HEK293 (cell line): ENCODE measurements around the gene CDK16.

ENCODE experiments used
- CTCF ChIA-PET: fragments of 350-600 bp; formaldehyde crosslinking; extraction: SDS; loops from one replicate; lab custom pipeline; 2021; ENCODE audit warnings: antibody characterized with exemption; lab: Yijun Ruan, JAX
- POLR2A ChIA-PET: fragments of 300-600 bp; formaldehyde crosslinking; extraction: SDS; loops from one replicate; lab custom pipeline; 2020; ENCODE audit warnings: antibody characterized with exemption, inconsistent platforms; lab: Yijun Ruan, JAX
- H3K27ac ChIP-seq: fragments of 200-500 bp; sonication (Bioruptor generic); 2 replicates; pipeline ENCODE4 v1.5.1; 2014; ENCODE audit warnings: low read depth, low read length, control low read depth, inconsistent platforms; ENCODE audit errors: extremely low read depth
- H3K36me3 ChIP-seq, 2 experiments: fragments of 200-500 bp in 1 of 2; sonication (Bioruptor generic) in 1 of 2; 1 replicate in 1 of 2; 2 replicates in 1 of 2; pipeline ENCODE4 v1.5.1; 2014 to 2017; ENCODE audit warnings: inconsistent platforms in 2 of 2, low read length in 2 of 2; ENCODE audit not compliant: control insufficient read depth in 2 of 2, insufficient read depth in 1 of 2
- H3K4me1 ChIP-seq: fragments of 200-500 bp; sonication (Bioruptor generic); 2 replicates; pipeline ENCODE4 v1.5.1; 2014; ENCODE audit warnings: mild to moderate bottlenecking, low read length, inconsistent platforms; ENCODE audit not compliant: control insufficient read depth, insufficient read depth
- H3K4me3 ChIP-seq: 2 replicates; pipeline ENCODE4 v1.5.1; 2011; ENCODE audit warnings: low read depth, mild to moderate bottlenecking, control low read depth, low read length, moderate library complexity
- H3K9me3 ChIP-seq: fragments of 200-500 bp; sonication (Bioruptor generic); 2 replicates; pipeline ENCODE4 v1.5.1; 2014; ENCODE audit warnings: low read depth, low read length, inconsistent platforms; ENCODE audit not compliant: control insufficient read depth, insufficient read depth
- BCL6B ChIP-seq: fragments of 450-650 bp; formaldehyde crosslinking; IDR thresholded peaks from 2 replicates; pipeline ENCODE4 v1.5.1; 2017; ENCODE audit warnings: missing biosample characterization, missing genetic modification characterization
- EGR2 ChIP-seq: fragments of 450-650 bp; formaldehyde crosslinking; IDR thresholded peaks from 2 replicates; pipeline ENCODE4 v1.5.1; 2016; ENCODE audit warnings: low read depth, missing biosample characterization, missing genetic modification characterization
- GLIS2 ChIP-seq: fragments of 450-650 bp; formaldehyde crosslinking; IDR thresholded peaks from 2 replicates; pipeline ENCODE4 v1.5.1; 2016; ENCODE audit warnings: missing biosample characterization, missing genetic modification characterization
- HOXD13 ChIP-seq: sonication (generic); formaldehyde crosslinking; IDR thresholded peaks from 2 replicates; pipeline ENCODE4 v1.8.0; 2022; ENCODE audit warnings: missing genetic modification reagents, borderline replicate concordance
- IKZF3 ChIP-seq: fragments of 450-650 bp; IDR thresholded peaks from 2 replicates; pipeline ENCODE4 v1.5.0; 2018; ENCODE audit warnings: missing biosample characterization, mild to moderate bottlenecking, missing genetic modification characterization, moderate library complexity
- KLF9 ChIP-seq: fragments of 450-650 bp; formaldehyde crosslinking; IDR thresholded peaks from 2 replicates; pipeline ENCODE4 v1.5.1; 2016; ENCODE audit warnings: missing biosample characterization, missing genetic modification characterization, low read depth
- MYNN ChIP-seq: fragments of 450-650 bp; formaldehyde crosslinking; IDR thresholded peaks from 2 replicates; pipeline ENCODE4 v1.5.1; 2016; ENCODE audit warnings: missing biosample characterization, missing genetic modification characterization, borderline replicate concordance
- MZF1 ChIP-seq: fragments of 450-650 bp; formaldehyde crosslinking; IDR thresholded peaks from 2 replicates; pipeline ENCODE4 v1.5.1; 2017; ENCODE audit warnings: missing biosample characterization, missing genetic modification characterization, borderline replicate concordance
- ZBTB7A ChIP-seq: fragments of 450-650 bp; formaldehyde crosslinking; IDR thresholded peaks from 2 replicates; pipeline ENCODE4 v1.5.1; 2016; ENCODE audit warnings: low read depth, missing biosample characterization, missing genetic modification characterization
- ZFP3 ChIP-seq: fragments of 450-650 bp; formaldehyde crosslinking; IDR thresholded peaks from 2 replicates; pipeline ENCODE4 v1.5.1; 2016; ENCODE audit warnings: low read depth, missing biosample characterization, missing genetic modification characterization
- ZNF16 ChIP-seq: fragments of 450-650 bp; formaldehyde crosslinking; IDR thresholded peaks from 2 replicates; pipeline ENCODE4 v1.5.1; 2016; ENCODE audit warnings: low read depth, missing biosample characterization, missing genetic modification characterization
- ZNF341 ChIP-seq: fragments of 450-650 bp; formaldehyde crosslinking; IDR thresholded peaks from 2 replicates; pipeline ENCODE4; 2016; ENCODE audit warnings: low read depth, missing biosample characterization, missing genetic modification characterization
- ZNF571 ChIP-seq: fragments of 450-650 bp; formaldehyde crosslinking; IDR thresholded peaks from 2 replicates; pipeline ENCODE4 v1.5.0; 2017; ENCODE audit warnings: missing biosample characterization, missing genetic modification characterization
- ZNF600 ChIP-seq: fragments of 450-650 bp; formaldehyde crosslinking; IDR thresholded peaks from 2 replicates; pipeline ENCODE4 v1.5.1; 2016; ENCODE audit warnings: missing biosample characterization, missing genetic modification characterization
- ZNF660 ChIP-seq: fragments of 450-650 bp; IDR thresholded peaks from 2 replicates; pipeline ENCODE4 v1.5.1; 2018; ENCODE audit warnings: missing biosample characterization, mild to moderate bottlenecking, missing genetic modification characterization
- ZNF670 ChIP-seq: fragments of 450-650 bp; formaldehyde crosslinking; IDR thresholded peaks from 2 replicates; pipeline ENCODE4 v1.5.1; 2016; ENCODE audit warnings: missing biosample characterization, missing genetic modification characterization, low read depth
- ZNF692 ChIP-seq: fragments of 450-650 bp; formaldehyde crosslinking; IDR thresholded peaks from 2 replicates; pipeline ENCODE4 v1.5.1; 2016; ENCODE audit warnings: missing biosample characterization, missing genetic modification characterization
- ZNF768 ChIP-seq: fragments of 450-650 bp; formaldehyde crosslinking; IDR thresholded peaks from 2 replicates; pipeline ENCODE4 v1.5.1; 2018; ENCODE audit warnings: missing biosample characterization, mild to moderate bottlenecking, missing genetic modification characterization
- ZNF843 ChIP-seq: fragments of 450-650 bp; formaldehyde crosslinking; IDR thresholded peaks from 2 replicates; pipeline ENCODE4 v1.5.1; 2016; ENCODE audit warnings: missing biosample characterization, missing genetic modification characterization
- TF ChIP-seq, protein P1 (sequence below): fragments of 450-650 bp; formaldehyde crosslinking; conservative IDR thresholded peaks from 2 replicates; pipeline ENCODE4 v1.5.1; 2016; ENCODE audit warnings: low read depth, missing biosample characterization, missing genetic modification characterization
- TF ChIP-seq, protein P2 (sequence below): fragments of 450-650 bp; formaldehyde crosslinking; IDR thresholded peaks from 2 replicates; pipeline ENCODE4 v1.5.1; 2017; ENCODE audit warnings: missing biosample characterization, missing genetic modification characterization
- TF ChIP-seq, protein P3 (sequence below): fragments of 450-650 bp; formaldehyde crosslinking; IDR thresholded peaks from 2 replicates; pipeline ENCODE4 v1.5.1; 2016; ENCODE audit warnings: missing biosample characterization, missing genetic modification characterization

CDK16 gene

DNA sequence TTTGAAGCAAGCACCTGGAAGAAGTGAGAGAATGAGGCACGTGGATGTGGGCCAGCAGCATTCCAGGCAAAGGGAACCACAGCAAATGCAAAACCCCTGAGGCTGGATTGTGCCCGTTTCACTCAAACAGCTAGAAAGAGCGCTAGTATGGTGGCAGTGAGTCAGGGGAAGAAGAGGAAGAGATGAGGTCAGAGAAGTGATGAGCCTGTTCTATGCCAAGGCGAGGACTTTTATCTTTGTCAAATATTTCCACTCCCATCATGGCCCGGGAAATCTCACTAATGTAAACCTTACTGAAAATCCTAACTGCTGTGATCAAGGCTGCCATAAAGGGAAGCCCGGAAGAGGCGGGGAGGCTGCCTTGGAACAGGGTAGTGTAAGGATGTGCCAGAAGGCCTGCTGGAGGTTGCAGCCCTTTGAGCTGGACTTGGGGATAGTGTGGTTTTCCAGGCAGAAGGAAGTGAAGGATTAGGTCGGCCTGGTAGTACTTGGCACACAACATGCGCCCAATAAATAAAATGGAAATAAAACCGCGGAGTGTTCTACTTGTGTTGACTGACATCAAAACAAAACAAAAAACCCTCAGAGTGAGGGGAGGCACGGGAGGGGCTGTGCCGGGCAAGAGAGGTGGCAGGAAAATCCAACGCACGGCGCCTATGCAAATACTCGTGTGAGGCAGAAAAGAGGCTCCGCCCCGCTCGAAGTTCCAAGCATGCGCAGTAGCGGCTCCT, 1.2 kb upstream of the CDK16 start (continued):
- TF ChIP-seq IKZF3 (tag by site-specific recombination) (peak; percentile 60; the same call in 1 of the 2 replicates), ZNF692 (tag by site-specific recombination) (peak; percentile 35; the same call in 1 of the 2 replicates), ZNF660 (tag by site-specific recombination) (0 out of 2 replicates have a peak, but pooled peaks have one; percentile 37), ZNF341 (tag by site-specific recombination) (peak; percentile 84), ZNF600 (peak; percentile 95)

DNA sequence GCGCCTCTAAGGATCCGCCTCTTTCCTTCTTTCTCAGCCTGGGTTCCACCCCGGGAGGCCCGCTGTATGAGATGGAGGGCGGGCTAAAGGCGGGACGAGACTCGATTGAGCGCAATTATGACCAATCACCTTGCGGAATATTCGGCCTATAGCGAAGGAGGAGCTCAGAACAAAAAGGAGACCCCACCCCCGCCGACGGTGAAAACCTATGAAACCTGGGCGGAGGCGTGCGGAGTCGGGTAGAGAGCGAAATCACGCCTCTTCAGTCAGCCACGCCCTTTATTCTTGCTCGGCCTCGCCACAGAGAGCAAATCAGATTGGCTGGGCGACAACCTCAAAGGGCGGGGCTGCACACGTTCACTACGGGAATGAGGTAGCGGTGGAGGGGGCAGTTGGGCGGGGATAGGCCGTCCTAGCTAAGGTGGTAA, 615 bp upstream of the CDK16 start:
- Histone ChIP-seq H3K4me1 (peaks cover 11% of the 10 kb centered on the region; the same call in 1 of the 2 replicates), H3K27ac (peak overlapping the region; percentile 99), H3K9me3 (no peaks in the 10 kb centered on the region), H3K36me3 (peaks cover 41 to 72% of the 10 kb centered on the region in 2 experiments), H3K4me3 (peak overlapping the region; percentile 87)
- POLR2A ChIA-PET: interaction anchor here (0.5 to 4.6 kb wide), 26 partner anchors 8 to 1701 kb away, joined by 3 to 124 read pairs (median 5); partner anchors contain the start of genes ELK1, NDUFB11, RBM10 and USP11
- CTCF ChIA-PET: interaction anchor here (1.0 kb wide), 1 partner anchor 167 kb away, joined by 4 read pairs; no protein-coding TSS in a partner anchor
- TF ChIP-seq ZNF843: no peak
- no peak for TF ChIP-seq BCL6B (tag by site-specific recombination)
- no peak for TF ChIP-seq HOXD13 (CRISPR knock-in tag)
- no peak for TF ChIP-seq ZNF670 (tag by site-specific recombination)
- no peak for TF ChIP-seq ZBTB7A (tag by site-specific recombination)
- peak; percentile 93 for TF ChIP-seq GLIS2 (tag by site-specific recombination)
- TF ChIP-seq ZNF571 (tag by site-specific recombination): no peak
- no peak for TF ChIP-seq MYNN (tag by site-specific recombination)
- TF ChIP-seq ZNF16 (tag by site-specific recombination): no peak
- TF ChIP-seq, protein P1, sequence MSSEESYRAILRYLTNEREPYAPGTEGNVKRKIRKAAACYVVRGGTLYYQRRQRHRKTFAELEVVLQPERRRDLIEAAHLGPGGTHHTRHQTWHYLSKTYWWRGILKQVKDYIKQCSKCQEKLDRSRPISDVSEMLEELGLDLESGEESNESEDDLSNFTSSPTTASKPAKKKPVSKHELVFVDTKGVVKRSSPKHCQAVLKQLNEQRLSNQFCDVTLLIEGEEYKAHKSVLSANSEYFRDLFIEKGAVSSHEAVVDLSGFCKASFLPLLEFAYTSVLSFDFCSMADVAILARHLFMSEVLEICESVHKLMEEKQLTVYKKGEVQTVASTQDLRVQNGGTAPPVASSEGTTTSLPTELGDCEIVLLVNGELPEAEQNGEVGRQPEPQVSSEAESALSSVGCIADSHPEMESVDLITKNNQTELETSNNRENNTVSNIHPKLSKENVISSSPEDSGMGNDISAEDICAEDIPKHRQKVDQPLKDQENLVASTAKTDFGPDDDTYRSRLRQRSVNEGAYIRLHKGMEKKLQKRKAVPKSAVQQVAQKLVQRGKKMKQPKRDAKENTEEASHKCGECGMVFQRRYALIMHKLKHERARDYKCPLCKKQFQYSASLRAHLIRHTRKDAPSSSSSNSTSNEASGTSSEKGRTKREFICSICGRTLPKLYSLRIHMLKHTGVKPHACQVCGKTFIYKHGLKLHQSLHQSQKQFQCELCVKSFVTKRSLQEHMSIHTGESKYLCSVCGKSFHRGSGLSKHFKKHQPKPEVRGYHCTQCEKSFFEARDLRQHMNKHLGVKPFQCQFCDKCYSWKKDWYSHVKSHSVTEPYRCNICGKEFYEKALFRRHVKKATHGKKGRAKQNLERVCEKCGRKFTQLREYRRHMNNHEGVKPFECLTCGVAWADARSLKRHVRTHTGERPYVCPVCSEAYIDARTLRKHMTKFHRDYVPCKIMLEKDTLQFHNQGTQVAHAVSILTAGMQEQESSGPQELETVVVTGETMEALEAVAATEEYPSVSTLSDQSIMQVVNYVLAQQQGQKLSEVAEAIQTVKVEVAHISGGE (tag by site-specific recombination): no peak
- peak; percentile 66 for TF ChIP-seq EGR2 (tag by site-specific recombination)
- TF ChIP-seq ZFP3 (tag by site-specific recombination): no peak
- TF ChIP-seq ZNF768 (tag by site-specific recombination): no peak
- TF ChIP-seq, protein P2, sequence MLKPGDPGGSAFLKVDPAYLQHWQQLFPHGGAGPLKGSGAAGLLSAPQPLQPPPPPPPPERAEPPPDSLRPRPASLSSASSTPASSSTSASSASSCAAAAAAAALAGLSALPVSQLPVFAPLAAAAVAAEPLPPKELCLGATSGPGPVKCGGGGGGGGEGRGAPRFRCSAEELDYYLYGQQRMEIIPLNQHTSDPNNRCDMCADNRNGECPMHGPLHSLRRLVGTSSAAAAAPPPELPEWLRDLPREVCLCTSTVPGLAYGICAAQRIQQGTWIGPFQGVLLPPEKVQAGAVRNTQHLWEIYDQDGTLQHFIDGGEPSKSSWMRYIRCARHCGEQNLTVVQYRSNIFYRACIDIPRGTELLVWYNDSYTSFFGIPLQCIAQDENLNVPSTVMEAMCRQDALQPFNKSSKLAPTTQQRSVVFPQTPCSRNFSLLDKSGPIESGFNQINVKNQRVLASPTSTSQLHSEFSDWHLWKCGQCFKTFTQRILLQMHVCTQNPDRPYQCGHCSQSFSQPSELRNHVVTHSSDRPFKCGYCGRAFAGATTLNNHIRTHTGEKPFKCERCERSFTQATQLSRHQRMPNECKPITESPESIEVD (tag by site-specific recombination): no peak
- TF ChIP-seq, protein P3, sequence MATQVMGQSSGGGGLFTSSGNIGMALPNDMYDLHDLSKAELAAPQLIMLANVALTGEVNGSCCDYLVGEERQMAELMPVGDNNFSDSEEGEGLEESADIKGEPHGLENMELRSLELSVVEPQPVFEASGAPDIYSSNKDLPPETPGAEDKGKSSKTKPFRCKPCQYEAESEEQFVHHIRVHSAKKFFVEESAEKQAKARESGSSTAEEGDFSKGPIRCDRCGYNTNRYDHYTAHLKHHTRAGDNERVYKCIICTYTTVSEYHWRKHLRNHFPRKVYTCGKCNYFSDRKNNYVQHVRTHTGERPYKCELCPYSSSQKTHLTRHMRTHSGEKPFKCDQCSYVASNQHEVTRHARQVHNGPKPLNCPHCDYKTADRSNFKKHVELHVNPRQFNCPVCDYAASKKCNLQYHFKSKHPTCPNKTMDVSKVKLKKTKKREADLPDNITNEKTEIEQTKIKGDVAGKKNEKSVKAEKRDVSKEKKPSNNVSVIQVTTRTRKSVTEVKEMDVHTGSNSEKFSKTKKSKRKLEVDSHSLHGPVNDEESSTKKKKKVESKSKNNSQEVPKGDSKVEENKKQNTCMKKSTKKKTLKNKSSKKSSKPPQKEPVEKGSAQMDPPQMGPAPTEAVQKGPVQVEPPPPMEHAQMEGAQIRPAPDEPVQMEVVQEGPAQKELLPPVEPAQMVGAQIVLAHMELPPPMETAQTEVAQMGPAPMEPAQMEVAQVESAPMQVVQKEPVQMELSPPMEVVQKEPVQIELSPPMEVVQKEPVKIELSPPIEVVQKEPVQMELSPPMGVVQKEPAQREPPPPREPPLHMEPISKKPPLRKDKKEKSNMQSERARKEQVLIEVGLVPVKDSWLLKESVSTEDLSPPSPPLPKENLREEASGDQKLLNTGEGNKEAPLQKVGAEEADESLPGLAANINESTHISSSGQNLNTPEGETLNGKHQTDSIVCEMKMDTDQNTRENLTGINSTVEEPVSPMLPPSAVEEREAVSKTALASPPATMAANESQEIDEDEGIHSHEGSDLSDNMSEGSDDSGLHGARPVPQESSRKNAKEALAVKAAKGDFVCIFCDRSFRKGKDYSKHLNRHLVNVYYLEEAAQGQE: no peak
- no peak for TF ChIP-seq ZNF692 (tag by site-specific recombination)
- TF ChIP-seq MZF1 (tag by site-specific recombination): no peak
- TF ChIP-seq KLF9 (tag by site-specific recombination): peak; percentile 75; the same call in 1 of the 2 replicates
